Measurements from ENCODE around the gene TBC1D2B.

TBC1D2B gene

GRCh38 chr15:78052001-78052401, 25.5 kb downstream of the TBC1D2B start:
- no peak for DNase-seq

DNA sequence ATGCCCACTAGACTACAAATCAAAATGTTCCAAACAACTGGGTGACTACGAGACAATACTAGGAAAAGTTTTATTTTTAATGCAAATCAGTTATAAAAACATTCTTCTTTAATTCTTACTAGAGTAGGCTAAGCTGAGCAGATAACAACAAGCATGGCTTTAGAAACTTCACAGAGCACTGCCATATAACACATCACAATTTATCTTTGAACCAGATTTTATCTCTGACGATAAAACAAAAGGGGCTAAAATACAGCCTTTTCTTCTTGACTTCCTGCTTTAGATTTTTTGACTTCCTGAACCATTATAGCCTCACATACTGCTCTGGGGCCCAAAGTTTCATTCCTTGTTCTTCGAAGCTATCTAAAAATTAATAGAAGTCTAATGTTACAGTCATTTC, 25.9 kb downstream of the TBC1D2B start:
- DNase-seq, result no peak

DNA sequence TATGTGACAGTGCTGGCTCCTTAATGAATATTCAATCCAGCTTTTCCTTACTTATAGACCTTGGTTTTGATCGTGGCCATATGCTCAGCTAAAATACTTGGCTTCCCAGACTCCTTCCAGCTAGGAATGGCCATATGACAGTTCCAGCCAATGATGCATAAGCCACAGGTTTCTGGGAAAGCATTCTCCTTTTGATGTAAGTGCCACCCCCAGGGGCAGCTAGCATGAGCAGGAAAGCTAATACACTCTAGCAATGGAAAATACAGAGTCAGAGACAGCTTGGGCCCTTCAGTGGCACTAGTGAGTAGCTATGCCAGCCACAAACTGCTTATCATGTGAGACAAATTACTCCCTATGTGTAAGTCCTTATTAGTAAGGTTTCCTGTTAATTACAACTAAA, 26.7 kb downstream of the TBC1D2B start:
- peak; percentile 68 for DNase-seq

GRCh38 chr15:78050441-78050809, 27.1 kb downstream of the TBC1D2B start:
- DNase-seq, result no peak

GRCh38 chr15:78049691-78050440, 27.6 kb downstream of the TBC1D2B start:
- peak; percentile 88 for DNase-seq

DNA sequence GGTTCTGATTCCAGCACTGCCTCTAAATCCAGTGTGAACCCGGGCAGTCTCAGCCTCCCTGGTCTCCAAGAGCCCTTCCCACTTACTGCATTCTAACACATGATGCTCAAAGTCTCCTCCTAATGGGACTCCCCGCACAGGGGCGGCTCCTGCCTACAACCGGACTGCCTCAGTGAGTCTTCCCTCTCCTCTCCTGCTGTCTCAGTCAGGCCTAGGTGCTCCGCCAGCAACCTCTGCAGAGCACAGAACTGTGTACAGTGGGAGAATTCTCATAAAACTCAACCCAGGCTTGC, 28.9 kb downstream of the TBC1D2B start:
- DNase-seq, result no peak

DNA sequence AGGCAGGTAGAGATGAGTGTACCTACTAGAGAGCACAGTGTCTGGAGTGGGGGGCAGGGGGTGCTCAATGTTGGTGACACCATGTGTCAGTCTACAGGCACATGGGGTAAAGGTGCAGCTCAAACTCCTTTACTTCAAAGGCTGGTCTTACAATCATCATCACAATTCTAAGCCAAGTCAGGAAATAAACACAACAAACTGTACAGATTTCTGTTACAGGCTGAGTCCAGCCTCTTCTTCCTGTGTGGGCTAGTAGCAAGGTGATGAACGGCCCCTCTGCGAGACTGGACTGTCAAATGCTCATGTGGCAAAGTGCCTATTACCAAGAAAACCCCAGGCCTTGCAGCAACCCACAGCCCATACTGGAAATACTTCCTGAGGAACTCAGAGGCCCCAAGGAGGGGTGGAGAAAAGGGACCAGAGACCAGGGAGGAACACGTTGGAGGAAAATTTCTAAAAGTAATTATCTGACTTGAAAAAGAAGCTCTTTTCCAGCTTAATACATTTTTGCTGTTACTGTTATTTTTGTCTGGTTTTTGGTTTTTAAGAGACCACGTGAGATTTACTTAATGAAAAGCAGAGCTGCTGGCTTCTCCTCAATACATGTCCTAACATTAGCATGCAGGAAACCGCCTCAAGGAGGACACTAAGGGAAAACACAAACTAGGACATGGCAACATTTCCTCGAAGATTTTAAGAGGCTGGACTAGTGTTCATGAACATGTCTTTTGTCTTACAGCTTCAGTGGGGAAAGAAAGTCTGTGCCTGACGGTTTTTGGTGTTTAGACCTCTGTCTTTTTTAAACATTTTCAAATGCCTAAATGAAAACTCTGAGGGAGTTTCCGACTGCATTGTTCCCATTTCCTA, 29.5 kb downstream of the TBC1D2B start:
- DNase-seq, result peak; percentile 76

- peak; percentile 89 for DNase-seq
These were observed 30.6 kb downstream of the TBC1D2B start for GRCh38 chr15:78046796-78047341.

DNA sequence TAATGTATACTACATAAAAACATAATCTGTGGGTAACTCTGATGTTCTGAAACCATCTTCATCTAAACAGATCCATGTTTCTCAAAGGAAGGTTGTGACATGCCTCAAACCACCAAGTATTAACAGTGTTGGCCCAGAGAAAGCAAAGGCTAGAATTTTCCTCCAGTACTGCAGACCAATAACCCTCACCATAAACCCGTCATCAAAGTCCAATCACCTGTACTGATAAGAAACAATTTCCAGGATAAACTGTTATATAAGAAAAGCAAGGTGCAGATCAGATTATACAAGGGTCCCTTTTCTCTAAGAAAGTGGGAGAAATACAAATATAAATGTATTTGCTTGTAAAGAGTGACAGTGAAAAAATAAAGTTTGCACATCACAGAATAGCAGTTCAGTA, 32.3 kb downstream of the TBC1D2B start:
- no peak for DNase-seq

- DNase-seq, result peak; percentile 78
These were observed 32.9 kb downstream of the TBC1D2B start for GRCh38 chr15:78044407-78045155.

DNA sequence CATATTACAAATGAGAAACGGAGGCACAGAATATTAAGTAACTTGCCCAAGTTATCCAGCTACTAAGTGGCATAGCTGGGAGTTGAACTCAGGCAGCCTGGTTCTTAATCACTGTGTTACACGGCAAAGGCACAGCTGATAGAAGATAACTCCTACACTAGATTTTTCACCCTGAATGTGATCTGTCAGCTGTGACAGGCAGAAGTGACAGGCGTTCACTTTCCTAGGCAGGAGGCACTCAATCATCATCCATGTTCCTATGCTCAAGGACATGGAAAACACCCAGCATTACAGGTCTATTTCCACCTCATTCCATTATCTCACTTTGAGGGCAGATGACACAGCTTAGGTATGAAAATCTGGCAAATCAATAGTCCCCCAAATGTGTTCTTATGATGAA, 35.6 kb downstream of the TBC1D2B start:
- DNase-seq, result no peak

DNA sequence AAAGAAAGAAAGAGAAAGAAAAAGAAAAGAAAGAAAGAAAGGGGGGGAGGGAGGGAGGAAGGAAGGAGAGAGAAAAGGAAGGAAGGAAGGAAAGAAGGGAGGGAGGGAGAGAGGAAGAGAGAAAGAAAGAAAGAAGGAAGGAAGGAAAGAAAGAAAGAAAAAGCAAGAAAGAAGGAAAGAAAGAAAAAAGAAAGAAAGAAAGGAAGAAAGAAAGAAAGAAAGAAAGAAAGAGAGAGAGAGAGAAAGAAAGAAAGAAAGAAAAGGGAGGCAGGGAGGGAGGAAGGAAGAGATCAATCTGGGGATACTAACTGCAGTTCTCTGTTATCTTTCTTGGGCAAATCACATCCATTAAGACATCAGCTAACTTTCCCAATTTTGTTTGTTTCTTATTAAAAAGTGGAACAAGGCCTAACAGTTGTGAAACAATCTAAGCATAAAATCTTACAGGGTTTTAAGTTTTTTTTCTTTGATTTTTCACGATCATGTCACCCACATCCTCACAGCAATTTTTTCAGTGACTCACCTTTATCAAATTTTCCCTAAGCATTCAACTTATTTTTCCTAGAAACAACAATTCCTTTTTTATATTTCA, 36.8 kb downstream of the TBC1D2B start:
- DNase-seq, result no peak

GRCh38 chr15:78038585-78039247, 38.8 kb downstream of the TBC1D2B start:
- no peak for DNase-seq

- peak; percentile 44 for DNase-seq
These were observed 39.7 kb downstream of the TBC1D2B start for GRCh38 chr15:78037779-78038305.

- DNase-seq, result no peak
These were observed 40.2 kb downstream of the TBC1D2B start for GRCh38 chr15:78037328-78037727.

- DNase-seq, result no peak
These were observed 41.5 kb downstream of the TBC1D2B start for GRCh38 chr15:78035861-78036476.

GRCh38 chr15:78035321-78035751, 42.2 kb downstream of the TBC1D2B start:
- peak; percentile 57 for DNase-seq

DNA sequence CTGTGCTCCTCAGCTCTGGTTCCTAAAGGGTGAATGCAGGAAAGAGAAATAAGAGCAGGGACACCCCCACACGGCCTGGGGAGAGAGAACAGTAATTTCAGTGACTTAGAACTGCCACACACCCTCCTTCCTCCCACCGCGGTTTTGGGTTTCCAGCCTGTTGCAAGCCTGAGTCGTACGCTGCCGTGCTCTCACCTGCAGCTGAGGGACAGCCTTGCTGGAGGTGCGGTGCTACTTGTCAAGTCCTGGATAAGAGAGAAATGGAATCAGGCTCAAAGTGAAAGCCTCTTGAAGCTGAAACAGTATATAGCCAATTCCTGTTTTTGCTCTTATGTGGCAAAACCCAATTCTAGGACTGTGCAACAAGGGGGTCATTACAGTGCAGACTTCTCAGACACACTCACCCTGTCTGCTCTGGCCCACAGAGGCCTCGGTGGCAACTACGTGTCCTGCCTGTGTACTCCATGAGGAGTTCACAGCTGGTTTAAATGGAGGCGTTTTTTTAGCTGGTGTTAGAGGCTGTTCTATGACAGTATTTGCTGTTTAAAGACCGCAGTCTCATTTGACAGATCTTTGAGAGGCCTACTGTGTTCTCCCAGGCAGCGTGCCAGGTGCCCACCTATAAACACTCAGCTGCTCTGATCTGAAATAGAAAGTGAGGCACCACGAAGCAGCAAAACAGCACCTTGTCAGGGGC, 42.9 kb downstream of the TBC1D2B start:
- peak; percentile 95 for DNase-seq

DNA sequence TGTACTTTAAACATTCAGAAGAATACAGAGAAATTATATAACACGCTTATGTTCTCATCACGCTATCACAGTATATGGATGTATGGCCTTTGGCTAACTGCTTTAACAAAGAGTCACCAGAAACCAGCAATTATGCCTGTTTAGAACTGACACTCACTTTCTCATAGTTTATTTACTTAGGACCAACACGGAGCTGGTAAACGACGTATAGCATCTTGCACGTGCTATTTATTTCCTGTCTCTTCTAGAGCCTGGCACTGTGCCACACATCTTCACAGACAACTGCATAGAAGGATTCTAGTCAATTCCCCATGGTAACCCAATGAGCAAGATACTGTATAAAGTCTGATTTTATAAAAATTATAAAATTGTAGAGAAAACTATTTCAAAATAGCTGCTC, 43.6 kb downstream of the TBC1D2B start:
- peak; percentile 57 for DNase-seq

- DNase-seq, result no peak
These were observed 44.8 kb downstream of the TBC1D2B start for GRCh38 chr15:78032671-78033070.

- DNase-seq, result no peak
These were observed 52.6 kb downstream of the TBC1D2B start for GRCh38 chr15:78024883-78025282.
